Kidney (tissue), 14 donors: Measurements from ENCODE around the gene CUTA. TPM values are rescaled to one million over a fixed set of nuclear protein-coding genes. Genes with fewer than 3 reads are reported as not detected.
A peak's percentile ranks its signal among the peaks of the same experiment; 100 is the strongest.

Source experiments
- DNase-seq, 5 donors: peaks; one replicate each; pipeline ENCODE4 v3.0.0-alpha.2; 2013 to 2020
- FAIRE-seq: peaks from 2 replicates; lab custom pipeline; 2012; peaks lifted over from hg19 to GRCh38; lab: Jason Lieb, UNC
- H3K27ac ChIP-seq, 2 donors: one replicate each; pipeline ENCODE4 v1.7.0; 2013; ENCODE audit warnings: low read depth in 2 of 2, low read length in 2 of 2, inconsistent platforms in 1 of 2
- H3K27me3 ChIP-seq: one replicate; pipeline ENCODE4 v1.7.1; 2013; ENCODE audit warnings: low read length, inconsistent platforms; ENCODE audit not compliant: control insufficient read depth, insufficient read depth
- H3K36me3 ChIP-seq, 3 donors: one replicate each; pipeline versions ENCODE4 v1.7.0 to v1.7.1; 2013; ENCODE audit warnings: low read length in 3 of 3, control low read depth in 1 of 3, inconsistent platforms in 1 of 3; ENCODE audit not compliant: insufficient read depth in 3 of 3, control insufficient read depth in 2 of 3
- H3K4me1 ChIP-seq, 3 donors: one replicate each; pipeline versions ENCODE4 v1.7.0 to v1.7.1; 2013; ENCODE audit warnings: low read length in 3 of 3, inconsistent platforms in 1 of 3, low read depth in 1 of 3; ENCODE audit not compliant: control insufficient read depth in 2 of 3, insufficient read depth in 2 of 3
- H3K4me3 ChIP-seq, 3 donors: one replicate each; pipeline versions ENCODE4 v1.7.0 to v1.8.1; 2013; ENCODE audit warnings: low read length in 3 of 3, control low read depth in 1 of 3, inconsistent platforms in 1 of 3
- H3K9ac ChIP-seq, 3 donors: one replicate each; pipeline versions ENCODE4 v1.7.0 to v1.7.1; 2013; ENCODE audit warnings: low read length in 3 of 3, control low read depth in 1 of 3, inconsistent platforms in 1 of 3
- H3K9me3 ChIP-seq, 3 donors: one replicate each; pipeline versions ENCODE4 v1.7.0 to v1.7.1; 2013; ENCODE audit warnings: low read length in 3 of 3, control low read depth in 1 of 3, inconsistent platforms in 1 of 3; ENCODE audit not compliant: control insufficient read depth in 2 of 3, insufficient read depth in 1 of 3
- CTCF ChIP-seq: IDR thresholded peaks from 3 replicates; pipeline ENCODE4 v1.5.1; 2012; ENCODE audit warnings: mild to moderate bottlenecking, moderate library complexity, borderline replicate concordance; ENCODE audit not compliant: insufficient read depth; ENCODE audit errors: extremely low read depth
- intact Hi-C: fragments of 100-400 bp; cut with DNase I; formaldehyde crosslinking; loops from one replicate; pipeline ENCODE4 v1.11.1; 2022
- polyA plus RNA-seq: library from polyadenylated mRNA; stranded (reverse); fragments of 350-450 nt; fragmentation: Illumina TruSeq; extraction: RNeasy Lipid Tissue Mini Kit (QIAGEN cat#74804); gene quantifications from one replicate; pipeline ENCODE4 v1.2.3, GENCODE V29; 2014; ENCODE audit warnings: low read depth, low replicate concordance; ENCODE audit not compliant: insufficient read depth
- total RNA-seq: library from RNA; stranded (reverse); fragmentation: NEBNext Ultra II Directional; extraction: Animal tissue kit (Norgen Biotek cat#: 25700); gene quantifications from one replicate; pipeline ENCODE4 v1.2.1, GENCODE V29; 2021
- donor health status: control.
- donor health status: control.
- donor health status: control.
- donor health status: control.
- donor health status: control.
- donor health status: DM: yes; HTN: yes; CAD: no.
- donor health status: Normal renal cell carcinoma (clear cell type).

Gene CUTA
- total and polyA plus RNA-seq, 2 donors from 2014 or later: 163 to 433 TPM

- TF ChIP-seq CTCF: no peak
- Histone ChIP-seq H3K4me1 (peaks cover 6 to 12% (median 10%) of the 10 kb centered on the region in 3 donors), H3K4me3 (peak overlapping the region in 1 of 3 donors; percentile 59), H3K27ac (no peak overlapping the region), H3K36me3 (no peaks in the 10 kb centered on the region), H3K9me3 (no peaks in the 10 kb centered on the region), H3K9ac (peak overlapping the region in 1 of 3 donors; percentile 58), H3K27me3 (no peaks in the 10 kb centered on the region)
- intact Hi-C loops: no loop called here
- no peak for DNase-seq
- no peak for FAIRE-seq
Observed at GRCh38 chr6:33392979-33393378, 24.9 kb downstream of the CUTA start.

- H3K9ac ChIP-seq: peak overlapping the region in 1 of 3 donors; percentile 58
- intact Hi-C loops: no loop called here
- FAIRE-seq: no peak
- no peak for TF ChIP-seq CTCF
- H3K27ac ChIP-seq: no peak overlapping the region
- DNase-seq: peak in 1 of 5 donors; percentile 11
- peaks cover 6 to 12% (median 10%) of the 10 kb centered on the region in 3 donors for H3K4me1 ChIP-seq
- H3K9me3 ChIP-seq: no peaks in the 10 kb centered on the region
- no peaks in the 10 kb centered on the region for H3K36me3 ChIP-seq
- peak overlapping the region in 1 of 3 donors; percentile 59 for H3K4me3 ChIP-seq
- no peaks in the 10 kb centered on the region for H3K27me3 ChIP-seq
Observed at GRCh38 chr6:33392595-33392948, 25.3 kb downstream of the CUTA start.

- H3K27ac ChIP-seq: peak overlapping the region in 1 of 2 donors; percentile 40
- peak overlapping the region; percentile 54 to 58 (median 55) for H3K9ac ChIP-seq
- TF ChIP-seq CTCF: no peak
- no peaks in the 10 kb centered on the region for H3K9me3 ChIP-seq
- DNase-seq (peak in 2 of 5 donors; percentile 27 to 47), FAIRE-seq (no peak)
- peak overlapping the region; percentile 59 to 63 (median 60) for H3K4me3 ChIP-seq
- no peaks in the 10 kb centered on the region for H3K36me3 ChIP-seq
- intact Hi-C loops: no loop called here
- peaks cover 6 to 12% (median 10%) of the 10 kb centered on the region in 3 donors for H3K4me1 ChIP-seq
- no peaks in the 10 kb centered on the region for H3K27me3 ChIP-seq
Observed at GRCh38 chr6:33391922-33392594, 25.8 kb downstream of the CUTA start.
